Epithelial cell of esophagus (primary cell): Measurements from ENCODE around the gene GABRA4.

Experiments used
- DNase-seq: peaks from one replicate; pipeline ENCODE4 v3.0.0; 2010; ENCODE audit warnings: low read depth
- H3K4me3 ChIP-seq: 2 replicates; pipeline ENCODE4 v1.5.1; 2011; ENCODE audit warnings: mild to moderate bottlenecking, low read length, control low read depth
- CTCF ChIP-seq: IDR thresholded peaks from 2 replicates; pipeline ENCODE4 v1.5.1; 2011; ENCODE audit warnings: low read depth, mild to moderate bottlenecking, low read length, control low read depth, inconsistent platforms; ENCODE audit not compliant: insufficient read depth; ENCODE audit errors: missing control alignments

Gene GABRA4

GRCh38 chr4:46878641-46879040 is 114.7 kb downstream of the GABRA4 start:
- H3K4me3 ChIP-seq: no peak overlapping the region
- TF ChIP-seq CTCF: no peak
- DNase-seq: no peak

- TF ChIP-seq CTCF: no peak
- no peak overlapping the region for H3K4me3 ChIP-seq
- DNase-seq: no peak
These were observed 118.6 kb downstream of the GABRA4 start for GRCh38 chr4:46874811-46875210.

DNA sequence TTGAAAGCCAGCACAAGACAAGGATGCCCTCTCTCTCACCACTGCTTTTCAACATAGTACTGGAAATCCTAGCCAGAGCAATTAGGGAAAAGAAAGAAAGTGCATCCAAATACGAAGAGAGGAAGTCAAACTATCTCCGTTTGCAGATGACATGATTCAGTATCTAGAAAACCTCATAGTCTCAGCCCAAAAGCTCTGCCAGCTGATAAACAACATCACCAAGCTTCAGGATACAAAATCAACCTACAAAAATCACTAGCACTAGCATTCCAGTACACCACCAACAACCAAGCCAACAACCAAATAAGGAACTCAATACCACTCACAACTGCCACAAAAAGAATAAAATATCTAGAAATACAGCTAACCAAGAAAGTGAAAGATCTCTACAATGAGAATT is 123.0 kb downstream of the GABRA4 start:
- TF ChIP-seq CTCF: no peak
- no peak overlapping the region for H3K4me3 ChIP-seq
- DNase-seq: no peak
